NOMO-1 treated with dmso at 0.1 percent for 144 hours (cell line): ENCODE results near the gene CBLB.

ENCODE experiments used
- DNase-seq: peaks from one replicate; lab custom pipeline; 2025; ENCODE audit not compliant: unreplicated experiment; lab: John Stamatoyannopoulos, UW

Gene CBLB

GRCh38 chr3:105847865-105848264 is 20.9 kb downstream of the CBLB start:
- no peak for DNase-seq

DNA sequence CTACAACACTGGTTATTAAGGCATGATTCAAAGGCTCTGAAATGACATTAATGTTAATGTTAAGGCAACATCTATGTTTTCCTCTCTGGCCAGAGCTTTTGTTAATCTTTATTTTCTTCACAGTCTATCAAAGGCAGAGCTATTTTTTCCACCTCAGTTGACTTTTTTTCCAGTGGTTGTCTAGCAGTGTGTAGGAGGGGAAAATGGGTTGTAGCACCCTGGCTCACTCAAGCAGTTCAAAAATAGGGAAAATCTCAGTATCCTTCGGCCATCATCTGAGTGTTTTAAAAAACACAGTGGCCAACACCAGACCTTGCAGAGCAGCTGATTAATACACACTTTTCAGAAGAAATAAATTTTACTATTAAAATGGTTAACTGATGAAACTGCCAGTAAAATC is 21.4 kb downstream of the CBLB start:
- DNase-seq, result no peak

- no peak for DNase-seq
These were observed 22.0 kb downstream of the CBLB start for GRCh38 chr3:105846809-105847208.

- DNase-seq, result no peak
These were observed 23.3 kb downstream of the CBLB start for GRCh38 chr3:105845488-105845887.

GRCh38 chr3:105844704-105845103 is 24.1 kb downstream of the CBLB start:
- no peak for DNase-seq

DNA sequence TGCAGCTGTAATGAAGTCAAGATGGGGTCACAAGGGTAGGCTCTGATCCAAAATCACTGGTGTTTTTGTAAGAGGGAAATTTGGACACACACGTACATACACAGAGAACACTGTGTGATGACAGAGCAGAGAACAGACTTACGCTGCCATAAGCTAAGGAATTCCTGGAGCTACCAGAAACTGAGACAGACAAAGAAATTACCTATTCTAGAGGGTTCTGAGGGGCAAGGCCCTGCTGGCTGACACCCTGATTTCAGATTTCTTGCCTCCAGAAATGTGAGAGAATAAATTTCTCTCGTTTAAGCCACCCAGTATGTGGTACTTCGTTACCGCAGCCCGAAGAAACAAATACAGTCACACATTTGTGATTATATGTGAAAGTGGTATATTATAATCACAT is 24.8 kb downstream of the CBLB start:
- DNase-seq, result no peak

DNA sequence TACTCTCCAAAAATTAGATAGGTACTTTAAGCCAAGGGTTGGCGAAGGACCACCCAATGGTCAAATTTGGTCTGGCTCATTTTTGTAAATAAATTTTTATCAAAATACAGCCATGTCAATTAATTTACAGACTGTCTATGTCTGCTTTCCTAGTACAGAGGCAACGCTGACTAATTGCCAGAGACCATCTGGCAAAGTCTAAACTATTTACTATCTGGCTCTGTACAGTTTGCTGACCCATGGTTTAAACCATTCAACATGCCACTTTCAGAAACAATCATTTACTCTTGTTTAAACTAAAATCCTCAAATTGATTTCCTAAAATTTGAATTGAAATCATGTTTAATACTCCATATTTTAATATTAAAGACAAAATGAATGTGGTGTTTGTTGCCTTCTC is 25.9 kb downstream of the CBLB start:
- DNase-seq, result no peak

DNA sequence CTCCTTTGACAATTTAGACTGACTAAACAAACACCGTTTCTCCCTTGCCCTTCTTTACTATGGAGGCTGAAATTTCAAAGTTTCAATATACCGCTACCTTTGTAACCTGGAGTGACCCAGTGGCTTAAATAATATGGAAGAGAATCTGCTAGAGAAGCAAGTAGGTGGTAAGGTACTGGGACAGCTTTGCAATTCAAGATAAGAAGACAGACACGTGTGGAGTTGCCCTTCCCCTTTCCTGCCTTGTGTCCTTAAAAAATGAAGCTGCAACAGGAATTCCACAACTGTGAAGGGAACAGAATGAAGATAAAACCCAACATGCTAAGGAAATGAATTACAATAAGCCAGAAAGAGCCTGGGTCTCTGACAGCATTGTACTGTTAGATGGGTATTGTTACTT is 26.4 kb downstream of the CBLB start:
- DNase-seq, result no peak

GRCh38 chr3:105837947-105838346 is 30.9 kb downstream of the CBLB start:
- no peak for DNase-seq

GRCh38 chr3:105837143-105837740 is 31.6 kb downstream of the CBLB start:
- no peak for DNase-seq

DNA sequence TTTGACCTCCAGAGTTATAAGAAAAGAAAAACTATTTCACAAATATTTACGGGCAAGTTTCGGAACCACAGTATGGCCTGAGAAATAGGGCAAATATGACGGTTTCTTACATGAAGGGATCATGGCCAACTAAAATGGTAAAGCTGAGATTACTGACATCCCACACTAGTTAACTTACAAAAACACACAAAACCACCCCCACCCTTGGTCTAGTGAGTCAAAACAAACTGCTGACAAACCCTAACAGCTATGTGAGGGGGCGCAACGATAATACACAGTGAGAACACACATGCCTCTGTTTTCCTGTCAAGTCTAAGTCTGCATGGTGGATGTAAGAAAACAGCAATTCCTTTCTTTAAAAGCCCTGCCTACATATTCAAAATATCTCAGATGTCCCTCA is 32.3 kb downstream of the CBLB start:
- no peak for DNase-seq

DNA sequence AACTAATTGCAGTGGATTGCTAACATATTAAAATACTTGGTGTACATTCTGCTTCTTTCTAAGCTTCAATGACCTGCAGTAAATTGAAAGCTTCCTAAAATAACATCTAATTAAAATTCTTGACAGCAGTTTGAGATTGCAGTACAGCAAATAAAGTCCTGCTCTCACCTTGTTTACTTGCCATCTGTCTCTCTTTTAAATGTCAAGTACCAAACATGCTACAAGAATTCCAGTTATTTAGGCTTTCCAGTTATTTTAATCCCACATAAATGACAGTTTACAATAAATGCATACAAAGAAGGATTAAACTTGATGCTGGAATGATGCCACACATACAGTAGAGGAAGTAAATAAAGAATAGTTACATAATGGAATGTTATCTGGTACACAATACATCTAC is 33.2 kb downstream of the CBLB start:
- DNase-seq, result no peak

DNA sequence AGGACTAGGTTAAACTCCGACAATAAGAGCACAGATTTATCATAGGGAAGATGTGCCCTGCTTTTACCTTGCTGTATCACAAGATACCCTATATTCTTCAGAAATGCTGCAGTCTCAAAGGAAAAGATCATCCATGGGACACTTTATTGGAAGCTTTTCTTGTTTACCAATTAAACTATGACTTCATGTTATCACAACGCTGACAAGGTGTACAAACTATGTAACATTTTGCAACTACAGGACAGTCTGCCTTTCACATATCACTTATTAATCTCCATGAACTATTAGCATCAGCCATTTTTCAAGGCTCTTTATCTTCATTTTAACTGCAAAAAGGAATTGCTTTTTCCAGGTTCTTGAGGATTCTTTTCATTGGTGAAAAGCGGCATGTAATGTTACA is 34.0 kb downstream of the CBLB start:
- DNase-seq, result no peak

DNA sequence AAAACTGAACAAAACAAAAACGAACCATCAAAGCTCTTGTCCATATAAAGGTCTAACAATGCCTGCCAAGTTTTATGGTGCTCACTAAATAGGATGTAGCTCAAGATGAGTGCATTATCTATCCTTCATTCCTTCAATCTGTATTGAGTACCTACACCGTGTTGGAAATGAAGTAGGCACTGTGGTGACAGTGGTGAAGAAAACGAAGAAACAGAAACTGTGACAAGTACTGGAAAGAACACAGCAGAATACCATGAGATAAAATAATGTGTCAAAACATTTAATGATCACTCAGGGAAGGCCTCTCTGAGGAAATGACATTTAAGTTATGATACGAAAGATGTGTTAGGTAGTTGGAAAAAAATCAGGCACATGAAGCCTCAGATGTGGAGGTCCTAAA is 36.2 kb downstream of the CBLB start:
- DNase-seq, result no peak

- no peak for DNase-seq
These were observed 38.0 kb downstream of the CBLB start for GRCh38 chr3:105830836-105831235.

GRCh38 chr3:105829871-105830622 is 38.8 kb downstream of the CBLB start:
- no peak for DNase-seq

DNA sequence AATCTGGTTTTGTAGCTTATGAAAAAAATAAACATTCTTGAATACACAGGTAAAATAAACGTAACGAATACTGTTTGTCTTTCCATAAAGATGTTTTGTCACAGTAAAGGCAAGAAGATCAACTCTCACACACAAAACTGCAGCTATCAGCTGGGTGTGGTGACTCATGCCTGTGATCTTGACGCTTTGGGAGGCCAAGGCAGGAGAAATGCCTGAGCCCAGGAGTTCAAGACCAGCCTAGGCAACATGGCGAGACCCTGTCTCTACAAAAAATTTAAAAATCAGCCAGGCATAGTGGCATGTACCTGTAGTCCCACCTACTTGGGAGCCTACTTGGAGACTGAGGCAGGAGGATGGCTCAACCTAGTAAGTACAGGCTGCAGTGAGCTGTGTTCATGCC is 39.6 kb downstream of the CBLB start:
- no peak for DNase-seq

GRCh38 chr3:105828703-105829102 is 40.1 kb downstream of the CBLB start:
- DNase-seq, result no peak

GRCh38 chr3:105827959-105828358 is 40.9 kb downstream of the CBLB start:
- no peak for DNase-seq

- DNase-seq, result no peak
These were observed 41.8 kb downstream of the CBLB start for GRCh38 chr3:105826778-105827634.

- no peak for DNase-seq
These were observed 44.7 kb downstream of the CBLB start for GRCh38 chr3:105824129-105824528.
